ENCODE results near the gene HSD17B1. TPM values are rescaled to one million over a fixed set of nuclear protein-coding genes. Genes with fewer than 3 reads are reported as not detected.
A peak's percentile ranks its signal among the peaks of the same experiment; 100 is the strongest.

Gene HSD17B1
- total and polyA plus RNA-seq, 2 of the 13 experiments (the other 11 are each of a cell fraction or from before 2014, with no cell fraction given) = 0.54 to 0.93 TPM

DNA sequence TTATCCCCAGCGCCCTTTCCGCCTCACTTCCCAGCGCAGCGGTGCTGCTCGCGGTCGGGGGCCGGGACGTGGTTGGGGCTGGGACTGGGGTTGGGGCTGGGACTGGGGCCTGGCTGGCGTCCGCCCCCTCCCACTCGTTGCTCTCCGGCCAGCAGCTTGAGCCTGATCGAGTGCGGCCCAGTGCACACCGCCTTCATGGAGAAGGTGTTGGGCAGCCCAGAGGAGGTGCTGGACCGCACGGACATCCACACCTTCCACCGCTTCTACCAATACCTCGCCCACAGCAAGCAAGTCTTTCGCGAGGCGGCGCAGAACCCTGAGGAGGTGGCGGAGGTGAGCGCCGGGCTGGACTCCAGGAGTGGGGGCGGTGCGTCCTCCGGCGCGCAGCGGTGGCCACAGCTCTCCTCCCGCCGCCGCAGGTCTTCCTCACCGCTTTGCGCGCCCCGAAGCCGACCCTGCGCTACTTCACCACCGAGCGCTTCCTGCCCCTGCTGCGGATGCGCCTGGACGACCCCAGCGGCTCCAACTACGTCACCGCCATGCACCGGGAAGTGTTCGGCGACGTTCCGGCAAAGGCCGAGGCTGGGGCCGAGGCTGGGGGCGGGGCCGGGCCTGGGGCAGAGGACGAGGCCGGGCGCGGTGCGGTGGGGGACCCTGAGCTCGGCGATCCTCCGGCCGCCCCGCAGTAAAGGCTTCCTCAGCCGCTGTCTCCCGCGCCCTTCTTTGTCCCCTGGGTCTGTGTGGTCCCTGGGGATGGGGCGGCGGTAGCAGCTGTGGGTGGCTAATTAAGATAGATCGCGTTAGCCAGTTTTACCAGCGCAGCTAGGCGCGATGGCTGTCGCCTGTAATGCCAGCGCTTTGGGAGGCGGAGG, 1.8 kb downstream of the HSD17B1 start (continued):
- TF ChIP-seq, protein P1, sequence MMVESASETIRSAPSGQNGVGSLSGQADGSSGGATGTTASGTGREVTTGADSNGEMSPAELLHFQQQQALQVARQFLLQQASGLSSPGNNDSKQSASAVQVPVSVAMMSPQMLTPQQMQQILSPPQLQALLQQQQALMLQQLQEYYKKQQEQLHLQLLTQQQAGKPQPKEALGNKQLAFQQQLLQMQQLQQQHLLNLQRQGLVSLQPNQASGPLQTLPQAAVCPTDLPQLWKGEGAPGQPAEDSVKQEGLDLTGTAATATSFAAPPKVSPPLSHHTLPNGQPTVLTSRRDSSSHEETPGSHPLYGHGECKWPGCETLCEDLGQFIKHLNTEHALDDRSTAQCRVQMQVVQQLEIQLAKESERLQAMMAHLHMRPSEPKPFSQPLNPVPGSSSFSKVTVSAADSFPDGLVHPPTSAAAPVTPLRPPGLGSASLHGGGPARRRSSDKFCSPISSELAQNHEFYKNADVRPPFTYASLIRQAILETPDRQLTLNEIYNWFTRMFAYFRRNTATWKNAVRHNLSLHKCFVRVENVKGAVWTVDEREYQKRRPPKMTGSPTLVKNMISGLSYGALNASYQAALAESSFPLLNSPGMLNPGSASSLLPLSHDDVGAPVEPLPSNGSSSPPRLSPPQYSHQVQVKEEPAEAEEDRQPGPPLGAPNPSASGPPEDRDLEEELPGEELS (CRISPR knock-in tag; IDR thresholded peaks at IDR 0.05) = peak; percentile 48
- peak; percentile 82; the same call in 1 of the 2 replicates for TF ChIP-seq ZNF253 (CRISPR knock-in tag; IDR thresholded peaks at IDR 0.05; ENCODE audit: borderline replicate concordance)
- TF ChIP-seq AGO2 (optimal IDR thresholded peaks at IDR 0.05; ENCODE audit: low read depth, low read length) = peak; percentile 63
- TF ChIP-seq ZNF264 (CRISPR knock-in tag; IDR thresholded peaks at IDR 0.05) = no peak
- TF ChIP-seq, protein P2, sequence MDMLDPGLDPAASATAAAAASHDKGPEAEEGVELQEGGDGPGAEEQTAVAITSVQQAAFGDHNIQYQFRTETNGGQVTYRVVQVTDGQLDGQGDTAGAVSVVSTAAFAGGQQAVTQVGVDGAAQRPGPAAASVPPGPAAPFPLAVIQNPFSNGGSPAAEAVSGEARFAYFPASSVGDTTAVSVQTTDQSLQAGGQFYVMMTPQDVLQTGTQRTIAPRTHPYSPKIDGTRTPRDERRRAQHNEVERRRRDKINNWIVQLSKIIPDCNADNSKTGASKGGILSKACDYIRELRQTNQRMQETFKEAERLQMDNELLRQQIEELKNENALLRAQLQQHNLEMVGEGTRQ (IDR thresholded peaks at IDR 0.05; ENCODE audit: low read depth, low read length) = no peak
- TF ChIP-seq, protein P2 (CRISPR knock-in tag; IDR thresholded peaks at IDR 0.05; ENCODE audit: borderline replicate concordance) = no peak; the same call in 1 of the 2 replicates
- TF ChIP-seq RFX3 (CRISPR knock-in tag; IDR thresholded peaks at IDR 0.05) = no peak
- TF ChIP-seq ZNF12 (CRISPR knock-in tag; IDR thresholded peaks at IDR 0.05) = peak; percentile 71; the same call in 1 of the 2 replicates
- peak; percentile 91 for TF ChIP-seq POGZ (CRISPR knock-in tag; IDR thresholded peaks at IDR 0.05)
- TF ChIP-seq POLR2G (IDR thresholded peaks at IDR 0.05; ENCODE audit: low read depth, low read length) = peak; percentile 95
- peak; percentile 53 for TF ChIP-seq ZNF816 (CRISPR knock-in tag; IDR thresholded peaks at IDR 0.05; ENCODE audit: borderline replicate concordance)
- no peak for TF ChIP-seq ZNF737 (CRISPR knock-in tag; IDR thresholded peaks at IDR 0.05; ENCODE audit: borderline replicate concordance)
- TF ChIP-seq ZBTB21 (CRISPR knock-in tag; IDR thresholded peaks at IDR 0.05) = peak; percentile 88
- no peak for TF ChIP-seq ZNF543 (CRISPR knock-in tag; IDR thresholded peaks at IDR 0.05)
- no peak for TF ChIP-seq NFIC (IDR thresholded peaks at IDR 0.05; ENCODE audit: low read length)
- TF ChIP-seq DNMT1 (CRISPR knock-in tag; IDR thresholded peaks at IDR 0.05) = peak; percentile 95
- no peak for TF ChIP-seq FOXM1 (CRISPR knock-in tag; IDR thresholded peaks at IDR 0.05)
- TF ChIP-seq BRCA1 (CRISPR knock-in tag; IDR thresholded peaks at IDR 0.05) = 0 out of 2 replicates have a peak, but pooled peaks have one; percentile 65
- peak; percentile 24; the same call in 1 of the 2 replicates for TF ChIP-seq ZNF343 (CRISPR knock-in tag; IDR thresholded peaks at IDR 0.05)
- TF ChIP-seq ZNF329 (CRISPR knock-in tag; IDR thresholded peaks at IDR 0.05; ENCODE audit: low read depth) = 0 out of 2 replicates have a peak, but pooled peaks have one; percentile 57
- no peak for TF ChIP-seq FIP1L1 (IDR thresholded peaks at IDR 0.05; ENCODE audit: borderline replicate concordance, insufficient read depth, low read depth, low read length)
- no peak for TF ChIP-seq PHB2 (IDR thresholded peaks at IDR 0.05; ENCODE audit: partially characterized antibody)
- TF ChIP-seq, protein P3, sequence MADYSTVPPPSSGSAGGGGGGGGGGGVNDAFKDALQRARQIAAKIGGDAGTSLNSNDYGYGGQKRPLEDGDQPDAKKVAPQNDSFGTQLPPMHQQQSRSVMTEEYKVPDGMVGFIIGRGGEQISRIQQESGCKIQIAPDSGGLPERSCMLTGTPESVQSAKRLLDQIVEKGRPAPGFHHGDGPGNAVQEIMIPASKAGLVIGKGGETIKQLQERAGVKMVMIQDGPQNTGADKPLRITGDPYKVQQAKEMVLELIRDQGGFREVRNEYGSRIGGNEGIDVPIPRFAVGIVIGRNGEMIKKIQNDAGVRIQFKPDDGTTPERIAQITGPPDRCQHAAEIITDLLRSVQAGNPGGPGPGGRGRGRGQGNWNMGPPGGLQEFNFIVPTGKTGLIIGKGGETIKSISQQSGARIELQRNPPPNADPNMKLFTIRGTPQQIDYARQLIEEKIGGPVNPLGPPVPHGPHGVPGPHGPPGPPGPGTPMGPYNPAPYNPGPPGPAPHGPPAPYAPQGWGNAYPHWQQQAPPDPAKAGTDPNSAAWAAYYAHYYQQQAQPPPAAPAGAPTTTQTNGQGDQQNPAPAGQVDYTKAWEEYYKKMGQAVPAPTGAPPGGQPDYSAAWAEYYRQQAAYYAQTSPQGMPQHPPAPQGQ (CRISPR knock-in tag; IDR thresholded peaks at IDR 0.05; ENCODE audit: borderline replicate concordance) = no peak
- peak; percentile 92; the same call in 1 of the 2 replicates for TF ChIP-seq ZFP82 (CRISPR knock-in tag; IDR thresholded peaks at IDR 0.05; ENCODE audit: borderline replicate concordance)
- peak; percentile 86 for TF ChIP-seq ZNF501 (CRISPR knock-in tag; IDR thresholded peaks at IDR 0.05)
